Mucosa of rectum (tissue), 2 donors: ENCODE measurements around the gene CACNA1G.

Experiments
- H3K27ac ChIP-seq, 2 donors: one replicate each; pipeline ENCODE4 v1.7.0; 2013; ENCODE audit warnings: inconsistent platforms in 2 of 2, low read depth in 2 of 2, low read length in 2 of 2
- H3K27me3 ChIP-seq, 2 donors: one replicate each; pipeline ENCODE4 v1.7.0; 2013; ENCODE audit warnings: low read length in 2 of 2; ENCODE audit not compliant: control insufficient read depth in 2 of 2, insufficient read depth in 2 of 2
- H3K36me3 ChIP-seq, 2 donors: one replicate each; pipeline ENCODE4 v1.7.0; 2013; ENCODE audit warnings: low read length in 2 of 2; ENCODE audit not compliant: control insufficient read depth in 2 of 2, insufficient read depth in 2 of 2
- H3K4me1 ChIP-seq, 2 donors: one replicate each; pipeline ENCODE4 v1.7.0; 2013; ENCODE audit warnings: low read length in 2 of 2, mild to moderate bottlenecking in 1 of 2; ENCODE audit not compliant: control insufficient read depth in 2 of 2, insufficient read depth in 2 of 2
- H3K4me3 ChIP-seq, 2 donors: one replicate each; pipeline ENCODE4 v1.7.0; 2013; ENCODE audit warnings: low read length in 2 of 2
- H3K9ac ChIP-seq, 2 donors: one replicate each; pipeline ENCODE4 v1.7.0; 2013; ENCODE audit warnings: low read length in 2 of 2, low read depth in 1 of 2, mild to moderate bottlenecking in 1 of 2
- H3K9me3 ChIP-seq, 2 donors: one replicate each; pipeline ENCODE4 v1.7.0; 2013; ENCODE audit warnings: low read length in 2 of 2; ENCODE audit not compliant: control insufficient read depth in 2 of 2
- donor health status: healthy.
- donor health status: Normal muscosa, but diverticular disease.

The CACNA1G gene

DNA sequence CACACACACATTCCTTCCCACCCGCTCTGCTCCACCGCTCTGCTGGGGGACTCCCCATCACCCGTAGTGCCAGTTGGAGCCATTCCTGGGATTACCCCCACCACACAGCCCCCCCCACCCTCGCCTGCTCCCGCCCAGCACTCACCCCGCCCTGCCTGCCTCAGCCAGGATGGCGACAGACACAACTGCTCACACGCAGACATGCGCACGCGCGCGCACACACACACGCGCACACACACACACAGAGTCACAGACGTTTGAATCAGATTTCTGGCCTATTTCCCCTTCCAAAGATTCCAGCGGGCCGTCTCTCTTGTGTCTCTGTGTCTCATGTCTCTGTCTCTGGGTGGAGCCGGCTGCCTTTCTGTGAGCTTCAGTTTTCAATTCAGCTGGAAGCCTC lies 4.4 kb downstream of the CACNA1G start:
- H3K4me3 ChIP-seq, result no peak overlapping the region
- no peak overlapping the region for H3K27ac ChIP-seq
- H3K9me3 ChIP-seq, result no peaks in the 10 kb centered on the region
- H3K4me1 ChIP-seq, result peaks cover 5 to 8% of the 10 kb centered on the region in 2 donors
- no peak overlapping the region for H3K9ac ChIP-seq
- H3K27me3 ChIP-seq, result peaks cover 40 to 44% of the 10 kb centered on the region in 2 donors
- no peaks in the 10 kb centered on the region for H3K36me3 ChIP-seq

- Histone ChIP-seq H3K4me3 (no peak overlapping the region), H3K9me3 (no peaks in the 10 kb centered on the region), H3K27me3 (peaks cover 40 to 41% of the 10 kb centered on the region in 2 donors), H3K27ac (no peak overlapping the region), H3K36me3 (no peaks in the 10 kb centered on the region), H3K9ac (no peak overlapping the region), H3K4me1 (peaks cover 0 to 3% of the 10 kb centered on the region in 2 donors)
Measured at GRCh38 chr17:50565402-50566350, 5.2 kb downstream of the CACNA1G start.

DNA sequence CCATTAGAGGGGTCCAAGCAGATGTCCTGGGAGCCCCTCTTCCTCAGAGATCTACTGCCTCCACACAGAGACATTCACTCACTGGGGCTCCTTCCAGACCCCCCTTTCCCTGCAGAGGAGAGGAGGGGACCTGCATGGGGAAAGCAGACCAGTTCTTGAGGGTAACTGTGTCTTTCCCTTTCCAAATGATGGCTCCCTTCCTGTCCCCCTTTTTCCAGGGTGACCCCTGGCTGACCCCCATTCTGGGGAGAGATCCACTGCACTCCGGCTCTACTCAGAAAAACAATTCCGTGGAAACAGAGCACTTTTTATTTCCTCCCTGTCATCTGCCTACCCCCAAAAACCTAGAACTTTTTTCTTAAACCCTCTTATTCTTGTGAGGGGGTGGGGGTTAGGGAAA lies 6.4 kb downstream of the CACNA1G start:
- H3K4me3 ChIP-seq, result no peak overlapping the region
- no peaks in the 10 kb centered on the region for H3K4me1 ChIP-seq
- H3K9me3 ChIP-seq, result no peaks in the 10 kb centered on the region
- H3K27ac ChIP-seq, result no peak overlapping the region
- peaks cover 36 to 40% of the 10 kb centered on the region in 2 donors for H3K27me3 ChIP-seq
- no peaks in the 10 kb centered on the region for H3K36me3 ChIP-seq
- H3K9ac ChIP-seq, result no peak overlapping the region

DNA sequence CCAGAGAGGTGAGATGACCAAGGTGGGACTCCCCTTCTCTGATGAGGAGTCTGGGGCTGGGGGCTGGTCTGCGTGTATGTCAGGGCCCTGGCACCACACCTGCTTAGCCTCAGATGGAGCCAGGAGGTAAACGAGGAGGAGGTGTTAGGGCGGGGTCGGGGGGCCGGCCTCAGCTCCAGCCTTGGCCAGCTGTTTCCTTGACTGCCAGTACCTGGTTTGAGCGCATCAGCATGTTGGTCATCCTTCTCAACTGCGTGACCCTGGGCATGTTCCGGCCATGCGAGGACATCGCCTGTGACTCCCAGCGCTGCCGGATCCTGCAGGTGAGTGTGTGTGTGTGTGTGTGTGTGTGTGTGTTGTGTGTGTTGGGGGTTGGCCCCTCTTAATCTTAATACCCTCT lies 8.1 kb downstream of the CACNA1G start:
- no peak overlapping the region for H3K9ac ChIP-seq
- H3K27ac ChIP-seq, result no peak overlapping the region
- H3K9me3 ChIP-seq, result no peaks in the 10 kb centered on the region
- H3K4me1 ChIP-seq, result no peaks in the 10 kb centered on the region
- no peaks in the 10 kb centered on the region for H3K36me3 ChIP-seq
- no peak overlapping the region for H3K4me3 ChIP-seq
- H3K27me3 ChIP-seq, result peaks cover 21 to 29% of the 10 kb centered on the region in 2 donors

- no peaks in the 10 kb centered on the region for H3K4me1 ChIP-seq
- H3K27ac ChIP-seq, result no peak overlapping the region
- H3K27me3 ChIP-seq, result peaks cover 13 to 22% of the 10 kb centered on the region in 2 donors
- H3K36me3 ChIP-seq, result no peaks in the 10 kb centered on the region
- no peak overlapping the region for H3K9ac ChIP-seq
- no peaks in the 10 kb centered on the region for H3K9me3 ChIP-seq
- no peak overlapping the region for H3K4me3 ChIP-seq
Measured at GRCh38 chr17:50569592-50569991, 9.1 kb downstream of the CACNA1G start.

GRCh38 chr17:50570032-50570431 lies 9.5 kb downstream of the CACNA1G start:
- H3K4me1 ChIP-seq, result no peaks in the 10 kb centered on the region
- H3K27me3 ChIP-seq, result peaks cover 11 to 20% of the 10 kb centered on the region in 2 donors
- no peaks in the 10 kb centered on the region for H3K9me3 ChIP-seq
- no peak overlapping the region for H3K27ac ChIP-seq
- H3K4me3 ChIP-seq, result no peak overlapping the region
- H3K36me3 ChIP-seq, result no peaks in the 10 kb centered on the region
- H3K9ac ChIP-seq, result no peak overlapping the region

- Histone ChIP-seq H3K4me1 (no peaks in the 10 kb centered on the region), H3K9ac (no peak overlapping the region), H3K9me3 (no peaks in the 10 kb centered on the region), H3K27me3 (peaks cover 11 to 18% of the 10 kb centered on the region in 2 donors), H3K27ac (no peak overlapping the region), H3K4me3 (no peak overlapping the region), H3K36me3 (no peaks in the 10 kb centered on the region)
Measured at GRCh38 chr17:50570528-50570927, 10.0 kb downstream of the CACNA1G start.

DNA sequence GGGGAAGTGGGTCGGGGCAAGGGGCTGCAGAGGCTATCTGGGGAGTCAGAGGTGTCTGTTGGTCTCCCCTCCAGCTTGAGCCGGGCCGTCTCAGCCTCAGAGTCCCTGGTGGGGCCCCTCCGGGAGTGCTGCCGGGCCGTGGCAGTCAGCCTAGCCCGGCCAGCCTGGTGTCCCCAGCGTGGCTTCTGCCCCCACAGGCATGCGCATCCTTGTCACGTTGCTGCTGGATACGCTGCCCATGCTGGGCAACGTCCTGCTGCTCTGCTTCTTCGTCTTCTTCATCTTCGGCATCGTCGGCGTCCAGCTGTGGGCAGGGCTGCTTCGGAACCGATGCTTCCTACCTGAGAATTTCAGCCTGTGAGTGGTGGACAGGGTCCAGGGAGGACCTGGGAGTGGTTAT lies 11.2 kb downstream of the CACNA1G start:
- no peak overlapping the region for H3K9ac ChIP-seq
- no peak overlapping the region for H3K4me3 ChIP-seq
- peaks cover 5 to 6% of the 10 kb centered on the region in 2 donors for H3K27me3 ChIP-seq
- no peaks in the 10 kb centered on the region for H3K9me3 ChIP-seq
- H3K4me1 ChIP-seq, result no peaks in the 10 kb centered on the region
- H3K36me3 ChIP-seq, result no peaks in the 10 kb centered on the region
- no peak overlapping the region for H3K27ac ChIP-seq

- Histone ChIP-seq H3K36me3 (no peaks in the 10 kb centered on the region), H3K4me1 (no peaks in the 10 kb centered on the region), H3K27me3 (peaks cover under 1 to 5% of the 10 kb centered on the region in 2 donors), H3K27ac (no peak overlapping the region), H3K9me3 (no peaks in the 10 kb centered on the region), H3K9ac (no peak overlapping the region), H3K4me3 (no peak overlapping the region)
Measured at GRCh38 chr17:50572541-50572940, 12.0 kb downstream of the CACNA1G start.

DNA sequence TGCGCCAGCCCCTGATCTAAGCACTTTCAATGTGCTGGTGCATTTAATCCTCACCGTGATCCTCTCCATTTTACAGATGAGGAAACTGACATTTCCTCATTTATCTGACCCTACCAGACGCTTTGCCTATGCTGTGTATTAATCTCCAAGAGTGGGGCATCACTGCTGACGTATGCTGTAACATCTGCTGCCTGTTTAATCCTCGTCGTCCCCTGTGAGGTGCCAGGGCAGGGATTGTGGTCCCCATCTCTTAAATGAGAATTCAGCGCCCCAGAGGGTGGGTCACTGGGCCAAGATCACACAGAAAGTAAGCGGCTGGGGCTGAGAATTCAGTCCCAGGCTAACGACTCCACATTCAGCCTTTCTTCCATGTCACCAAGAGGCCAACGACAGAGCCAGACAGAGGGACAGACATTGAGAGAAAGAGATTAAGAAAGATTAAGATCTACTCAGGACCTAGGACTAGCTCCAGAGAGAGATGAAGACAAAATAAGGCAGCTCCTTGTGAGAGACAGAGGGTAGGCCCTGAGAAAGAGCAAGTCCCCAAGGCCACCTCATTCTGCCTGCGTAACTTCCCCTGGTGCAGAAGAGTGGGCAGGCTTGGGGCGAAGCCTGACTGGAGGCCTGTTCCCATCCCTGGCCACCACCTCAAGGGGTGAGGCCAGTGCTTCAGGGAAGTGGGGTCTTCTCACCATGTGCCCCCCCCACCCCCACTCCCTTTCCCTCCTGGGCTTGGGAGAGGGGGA lies 13.5 kb downstream of the CACNA1G start:
- no peaks in the 10 kb centered on the region for H3K36me3 ChIP-seq
- no peaks in the 10 kb centered on the region for H3K27me3 ChIP-seq
- no peak overlapping the region for H3K27ac ChIP-seq

More for the DNA sequence above, 13.5 kb downstream of the CACNA1G start:
- Histone ChIP-seq H3K4me1 (no peaks in the 10 kb centered on the region), H3K9me3 (no peaks in the 10 kb centered on the region), H3K9ac (no peak overlapping the region), H3K4me3 (no peak overlapping the region)
